Coronary artery (tissue), 2 donors: Measurements from ENCODE around the gene SGMS1.

Experiments
- DNase-seq: peaks from one replicate; pipeline ENCODE4 v3.0.0-alpha.2; 2017; ENCODE audit warnings: low spot score
- H3K27ac ChIP-seq, 2 donors: fragments of 200-600 bp; sonication (generic); one replicate each; pipeline ENCODE4 v1.5.1; 2016 to 2019
- H3K4me3 ChIP-seq: fragments of 200-600 bp; sonication (generic); 2 replicates; pipeline ENCODE4 v1.5.1; 2016; ENCODE audit warnings: mild to moderate bottlenecking, moderate library complexity
- CTCF ChIP-seq: fragments of 200-600 bp; sonication (generic); IDR thresholded peaks from one replicate; pipeline ENCODE4 v1.5.1; 2019; ENCODE audit warnings: antibody characterized with exemption

SGMS1 gene

GRCh38 chr10:50621968-50622705, 1.6 kb downstream of the SGMS1 start:
- no peak for TF ChIP-seq CTCF
- peak; percentile 96 for DNase-seq
- peak overlapping the region; percentile 100 for H3K4me3 ChIP-seq
- H3K27ac ChIP-seq = peak overlapping the region; percentile 98 to 99

- H3K4me3 ChIP-seq = no peak overlapping the region
- DNase-seq = no peak
- no peak overlapping the region for H3K27ac ChIP-seq
- no peak for TF ChIP-seq CTCF
These were observed 2.9 kb downstream of the SGMS1 start for GRCh38 chr10:50620899-50621298.

GRCh38 chr10:50619882-50620281, 3.9 kb downstream of the SGMS1 start:
- no peak for TF ChIP-seq CTCF
- Histone ChIP-seq H3K27ac (no peak overlapping the region), H3K4me3 (no peak overlapping the region)
- DNase-seq = no peak

- TF ChIP-seq CTCF = no peak
- DNase-seq = no peak
- Histone ChIP-seq H3K27ac (no peak overlapping the region), H3K4me3 (no peak overlapping the region)
These were observed 4.6 kb downstream of the SGMS1 start for GRCh38 chr10:50619166-50619565.

- Histone ChIP-seq H3K27ac (no peak overlapping the region), H3K4me3 (no peak overlapping the region)
- TF ChIP-seq CTCF = no peak
- DNase-seq = no peak
These were observed 5.1 kb downstream of the SGMS1 start for GRCh38 chr10:50618624-50619023.

- TF ChIP-seq CTCF = no peak
- no peak for DNase-seq
- Histone ChIP-seq H3K27ac (no peak overlapping the region), H3K4me3 (no peak overlapping the region)
These were observed 8.1 kb downstream of the SGMS1 start for GRCh38 chr10:50615658-50616057.

GRCh38 chr10:50614444-50615137, 9.2 kb downstream of the SGMS1 start:
- no peak for DNase-seq
- no peak overlapping the region for H3K27ac ChIP-seq

More at GRCh38 chr10:50614444-50615137, 9.2 kb downstream of the SGMS1 start:
- TF ChIP-seq CTCF = no peak
- H3K4me3 ChIP-seq = no peak overlapping the region
